Glutamatergic neuron (in vitro differentiated cells): ENCODE data around the gene AOAH. TPM values are rescaled to one million over a fixed set of nuclear protein-coding genes. Genes with fewer than 3 reads are reported as not detected.

ENCODE experiments used
- DNase-seq: peaks from one replicate; pipeline ENCODE4 v3.0.0; 2022
- H3K27ac Mint-ChIP-seq: one replicate; pipeline ENCODE4 v1.8.0; 2020; ENCODE audit warnings: mild to moderate bottlenecking, mixed read lengths, inconsistent platforms; ENCODE audit not compliant: unreplicated experiment
- H3K27me3 Mint-ChIP-seq: one replicate; pipeline ENCODE4 v1.8.0; 2020; ENCODE audit warnings: mild to moderate bottlenecking, moderate library complexity, mixed read lengths, inconsistent platforms; ENCODE audit not compliant: unreplicated experiment
- H3K36me3 Mint-ChIP-seq: one replicate; pipeline ENCODE4 v1.8.0; 2020; ENCODE audit warnings: mild to moderate bottlenecking, mixed read lengths, inconsistent platforms; ENCODE audit not compliant: unreplicated experiment
- H3K4me1 Mint-ChIP-seq: one replicate; pipeline ENCODE4 v1.8.0; 2020; ENCODE audit warnings: mild to moderate bottlenecking, low read depth, mixed read lengths, inconsistent platforms; ENCODE audit not compliant: unreplicated experiment
- H3K4me3 Mint-ChIP-seq: one replicate; pipeline ENCODE4 v1.8.0; 2020; ENCODE audit warnings: mild to moderate bottlenecking, mixed read lengths, inconsistent platforms; ENCODE audit not compliant: unreplicated experiment
- H3K9me3 Mint-ChIP-seq: one replicate; pipeline ENCODE4 v1.8.0; 2020; ENCODE audit warnings: mild to moderate bottlenecking, moderate library complexity, mixed read lengths, inconsistent platforms; ENCODE audit not compliant: unreplicated experiment
- CTCF ChIP-seq: fragments of 200-600 bp; sonication (generic); IDR thresholded peaks from one replicate; pipeline ENCODE4 v1.5.0; 2021; ENCODE audit not compliant: partially characterized antibody, unreplicated experiment
- total RNA-seq: library from RNA; stranded (reverse); fragmentation: NEBNext Ultra II Directional; extraction: Animal tissue kit (Norgen Biotek cat#: 25700); gene quantifications from one replicate; pipeline ENCODE4 v1.2.1, GENCODE V29; 2021; ENCODE audit not compliant: unreplicated experiment

AOAH gene
- total RNA-seq, 1 donor from 2014 or later = not detected

GRCh38 chr7:36527549-36527913, 196.8 kb downstream of the AOAH start:
- Mint-ChIP-seq H3K27ac (no peak overlapping the region), H3K9me3 (no peaks in the 10 kb centered on the region), H3K4me1 (peaks cover 12% of the 10 kb centered on the region), H3K27me3 (peaks cover 2% of the 10 kb centered on the region), H3K36me3 (no peaks in the 10 kb centered on the region), H3K4me3 (no peak overlapping the region)
- TF ChIP-seq CTCF = no peak
- DNase-seq = no peak

- peaks cover 2% of the 10 kb centered on the region for H3K27me3 Mint-ChIP-seq
- peaks cover 13% of the 10 kb centered on the region for H3K4me1 Mint-ChIP-seq
- no peaks in the 10 kb centered on the region for H3K9me3 Mint-ChIP-seq
- H3K4me3 Mint-ChIP-seq = no peak overlapping the region
- no peak for TF ChIP-seq CTCF
- no peak for DNase-seq
- no peaks in the 10 kb centered on the region for H3K36me3 Mint-ChIP-seq
- no peak overlapping the region for H3K27ac Mint-ChIP-seq
Observed at GRCh38 chr7:36526863-36527548, 197.3 kb downstream of the AOAH start.

GRCh38 chr7:36523371-36524101, 200.8 kb downstream of the AOAH start:
- no peak for TF ChIP-seq CTCF
- H3K36me3 Mint-ChIP-seq = no peaks in the 10 kb centered on the region
- peaks cover 13% of the 10 kb centered on the region for H3K4me1 Mint-ChIP-seq
- no peak overlapping the region for H3K4me3 Mint-ChIP-seq
- no peaks in the 10 kb centered on the region for H3K9me3 Mint-ChIP-seq
- H3K27ac Mint-ChIP-seq = no peak overlapping the region
- no peak for DNase-seq
- H3K27me3 Mint-ChIP-seq = no peaks in the 10 kb centered on the region

- H3K27me3 Mint-ChIP-seq = no peaks in the 10 kb centered on the region
- H3K4me1 Mint-ChIP-seq = peaks cover 13% of the 10 kb centered on the region
- H3K4me3 Mint-ChIP-seq = no peak overlapping the region
Observed at GRCh38 chr7:36522453-36523007, 201.8 kb downstream of the AOAH start.

More at GRCh38 chr7:36522453-36523007, 201.8 kb downstream of the AOAH start:
- no peaks in the 10 kb centered on the region for H3K9me3 Mint-ChIP-seq
- TF ChIP-seq CTCF = no peak
- no peak overlapping the region for H3K27ac Mint-ChIP-seq
- H3K36me3 Mint-ChIP-seq = no peaks in the 10 kb centered on the region
- DNase-seq = no peak
